BLaER1 treated with 17β-estradiol and CSF1 and Interleukin-3, amounts not matched to agents 10 nM and 100 nM (cell line): ENCODE data around the gene KITLG.
"Not testable (repeated sequence)": the region's sequence is repeated elsewhere in the genome, so short reads cannot be mapped to it uniquely, and the experiment has no call there.

Experiments
- H3K27ac ChIP-seq, 11 experiments: shearing (Covaris generic); formaldehyde crosslinking; 2 replicates each; pipeline ENCODE4 v1.8.1; 2022
- H3K27me3 ChIP-seq, 11 experiments: shearing (Covaris generic); formaldehyde crosslinking; 2 replicates each; pipeline ENCODE4 v1.8.1; 2022
- H3K36me3 ChIP-seq, 11 experiments: shearing (Covaris generic); formaldehyde crosslinking; 2 replicates each; pipeline ENCODE4 v1.8.1; 2022
- H3K4me1 ChIP-seq, 10 experiments: shearing (Covaris generic); formaldehyde crosslinking; 2 replicates each; pipeline ENCODE4 v1.8.1; 2022
- H3K4me2 ChIP-seq, 11 experiments: shearing (Covaris generic); formaldehyde crosslinking; 2 replicates each; pipeline ENCODE4 v1.8.1; 2022
- H3K4me3 ChIP-seq, 10 experiments: shearing (Covaris generic); formaldehyde crosslinking; 2 replicates each; pipeline ENCODE4 v1.8.1; 2022
- H3K9ac ChIP-seq, 11 experiments: shearing (Covaris generic); formaldehyde crosslinking; 2 replicates each; pipeline ENCODE4 v1.8.1; 2022
- H3K9me3 ChIP-seq, 11 experiments: shearing (Covaris generic); formaldehyde crosslinking; replicated peaks in 1 of 11; 2 replicates each; pipeline ENCODE4 v1.8.1; 2022
- H4K20me1 ChIP-seq, 11 experiments: shearing (Covaris generic); formaldehyde crosslinking; 2 replicates each; pipeline ENCODE4 v1.8.1; 2022
- Cebpa-rat ChIP-seq, 11 experiments: shearing (Covaris generic); IDR thresholded peaks; 2 replicates each; pipeline ENCODE4 v1.8.1; 2022

The KITLG gene

DNA sequence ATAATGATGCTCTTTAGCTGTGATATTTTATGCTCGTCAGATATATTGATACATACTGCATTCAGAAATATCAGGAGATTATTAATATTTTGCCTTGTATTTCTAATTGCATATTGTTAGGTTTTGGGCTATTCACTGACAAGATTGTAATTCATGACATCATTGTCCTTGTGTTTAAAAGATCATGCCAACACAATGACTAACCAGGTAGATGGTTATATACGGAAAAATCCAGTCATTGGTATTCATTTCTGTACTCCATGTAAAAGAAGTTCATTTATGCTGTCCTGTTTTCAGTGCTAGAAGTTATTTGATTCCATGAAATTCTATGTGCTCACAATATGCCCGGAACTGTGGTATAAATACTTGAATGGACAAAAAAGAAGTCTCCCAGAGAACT lies 107.5 kb downstream of the KITLG start:
- H3K4me3 ChIP-seq, result no peak overlapping the region
- H3K27me3 ChIP-seq, result no peaks in the 10 kb centered on the region
- H3K4me2 ChIP-seq, result no peak overlapping the region
- H4K20me1 ChIP-seq, result no peaks in the 10 kb centered on the region
- H3K4me1 ChIP-seq, result no peaks in the 10 kb centered on the region
- no peak overlapping the region for H3K9ac ChIP-seq
- H3K9me3 ChIP-seq, result no peaks in the 10 kb centered on the region
- H3K36me3 ChIP-seq, result no peaks in the 10 kb centered on the region
- no peak for TF ChIP-seq Cebpa-rat (IDR thresholded peaks at IDR 0.05)
- H3K27ac ChIP-seq, result no peak overlapping the region

DNA sequence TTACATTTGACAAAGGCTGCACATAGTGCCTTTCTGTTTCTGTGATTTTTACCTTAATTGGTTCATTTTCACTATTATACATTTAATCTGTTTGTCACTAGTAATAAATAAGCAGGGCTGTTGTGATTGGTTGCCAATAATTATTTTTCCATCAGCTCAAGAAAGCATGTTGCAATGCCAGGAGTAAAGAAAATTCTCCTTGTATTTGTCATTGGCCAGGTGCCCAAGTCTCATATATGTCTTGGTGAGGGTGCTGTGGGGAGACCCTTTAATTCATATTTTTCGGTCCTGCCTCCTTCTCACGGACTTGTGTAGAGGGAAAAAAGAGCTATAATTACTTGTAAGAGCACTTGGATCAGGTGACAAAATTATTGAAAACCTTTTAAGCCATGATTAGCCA lies 108.0 kb downstream of the KITLG start:
- peaks cover 0 to 3% (median 2%) of the 10 kb centered on the region in 11 experiments; a peak in 13 of 22 replicates for H3K9me3 ChIP-seq
- no peak overlapping the region for H3K9ac ChIP-seq
- TF ChIP-seq Cebpa-rat (IDR thresholded peaks at IDR 0.05), result no peak
- H3K4me1 ChIP-seq, result no peaks in the 10 kb centered on the region
- no peaks in the 10 kb centered on the region for H3K36me3 ChIP-seq
- H3K27ac ChIP-seq, result no peak overlapping the region
- no peaks in the 10 kb centered on the region for H3K27me3 ChIP-seq
- no peak overlapping the region for H3K4me2 ChIP-seq
- H4K20me1 ChIP-seq, result no peaks in the 10 kb centered on the region
- no peak overlapping the region for H3K4me3 ChIP-seq

DNA sequence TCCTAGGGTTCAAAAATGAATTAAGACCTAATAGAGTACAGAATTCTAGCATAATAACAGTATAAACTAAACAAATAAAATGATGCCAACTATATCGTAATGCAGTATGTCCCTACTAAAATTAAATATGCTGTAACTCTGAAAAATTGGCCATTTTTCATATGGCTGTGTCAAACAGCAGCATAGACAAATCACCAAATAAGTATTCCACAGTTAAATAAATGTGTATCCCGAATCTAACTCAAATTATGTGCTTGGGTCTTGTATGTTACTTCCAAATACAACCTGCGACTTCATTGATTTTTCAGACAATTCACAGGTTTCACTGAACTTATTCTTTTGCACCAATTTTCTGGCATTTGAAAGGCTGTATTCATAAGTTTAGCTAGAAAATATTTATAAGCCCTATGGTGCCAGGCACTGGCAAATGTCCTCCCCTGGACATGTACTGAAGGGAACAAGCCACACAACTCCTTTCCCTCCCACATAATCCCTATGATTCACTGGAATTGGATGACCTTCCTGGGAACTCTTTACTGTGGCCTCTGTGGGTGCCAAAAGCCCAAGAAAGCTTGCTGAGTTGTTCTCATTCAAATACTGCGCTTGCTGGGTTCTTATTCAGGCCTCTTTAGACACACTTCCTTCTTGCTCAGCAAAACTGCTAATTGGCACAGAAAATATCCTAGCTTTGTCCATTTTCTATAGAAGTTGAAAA lies 108.8 kb downstream of the KITLG start:
- no peak for TF ChIP-seq Cebpa-rat (IDR thresholded peaks at IDR 0.05)

DNA sequence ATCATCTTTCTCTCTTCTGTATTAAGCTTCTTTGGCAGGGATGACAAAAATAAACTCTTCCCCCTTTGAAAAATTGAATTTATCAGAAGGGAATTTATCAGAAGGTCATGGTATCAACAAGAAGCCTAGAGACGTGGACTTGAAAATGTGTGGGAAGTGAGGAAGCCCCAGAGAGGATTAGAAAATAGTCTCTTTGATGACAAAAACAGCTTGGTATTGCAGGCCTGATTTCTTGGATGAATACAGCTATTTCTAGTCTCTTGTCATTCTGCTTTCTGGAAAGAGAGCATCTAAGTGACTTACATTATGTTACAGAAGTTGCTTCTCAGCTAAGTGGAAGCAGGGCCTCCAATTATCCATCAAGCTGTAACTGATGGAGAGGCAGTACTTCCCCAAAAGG lies 111.1 kb downstream of the KITLG start:
- H3K4me3 ChIP-seq, result no peak overlapping the region
- no peak overlapping the region for H3K27ac ChIP-seq
- TF ChIP-seq Cebpa-rat (IDR thresholded peaks at IDR 0.05), result no peak
- H3K36me3 ChIP-seq, result no peaks in the 10 kb centered on the region; a peak in 1 of 22 replicates
- H3K9ac ChIP-seq, result no peak overlapping the region
- H3K4me2 ChIP-seq, result no peak overlapping the region
- H3K27me3 ChIP-seq, result no peaks in the 10 kb centered on the region
- H4K20me1 ChIP-seq, result no peaks in the 10 kb centered on the region
- no peaks in the 10 kb centered on the region for H3K4me1 ChIP-seq
- peaks cover 10 to 22% (median 16%) of the 10 kb centered on the region in 11 experiments; a peak in 20 of 22 replicates for H3K9me3 ChIP-seq

More for the DNA sequence above, 108.8 kb downstream of the KITLG start:
- Histone ChIP-seq H4K20me1 (no peaks in the 10 kb centered on the region), H3K4me3 (no peak overlapping the region), H3K27ac (no peak overlapping the region), H3K4me2 (no peak overlapping the region), H3K27me3 (no peaks in the 10 kb centered on the region), H3K9ac (no peak overlapping the region), H3K9me3 (peaks cover 7 to 11% (median 10%) of the 10 kb centered on the region in 11 experiments; a peak in 20 of 22 replicates), H3K36me3 (no peaks in the 10 kb centered on the region; a peak in 1 of 22 replicates), H3K4me1 (no peaks in the 10 kb centered on the region)

DNA sequence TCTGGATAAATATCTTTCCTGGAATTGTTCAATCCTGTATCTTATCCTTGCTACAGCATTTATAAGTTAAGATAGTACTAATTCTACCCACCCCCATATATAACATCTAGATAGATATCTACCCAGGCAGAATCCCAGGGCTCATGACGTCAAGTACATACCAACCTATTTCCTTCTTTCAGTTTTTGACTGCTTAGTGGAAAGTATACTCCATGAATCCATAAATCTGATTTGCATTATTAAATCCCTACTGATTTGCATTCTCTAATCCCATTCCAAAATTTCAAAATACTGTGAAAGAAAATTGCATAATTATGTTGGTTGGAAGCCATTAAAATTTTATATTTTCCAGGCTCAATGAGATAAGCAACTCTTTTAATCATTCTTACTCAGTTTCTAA lies 111.7 kb downstream of the KITLG start:
- H3K27me3 ChIP-seq, result no peaks in the 10 kb centered on the region
- H3K4me1 ChIP-seq, result no peaks in the 10 kb centered on the region
- no peak for TF ChIP-seq Cebpa-rat (IDR thresholded peaks at IDR 0.05)
- no peak overlapping the region for H3K27ac ChIP-seq
- no peak overlapping the region for H3K4me2 ChIP-seq
- H3K4me3 ChIP-seq, result no peak overlapping the region
- no peak overlapping the region for H3K9ac ChIP-seq
- peaks cover 10 to 22% (median 16%) of the 10 kb centered on the region in 11 experiments; a peak in 20 of 22 replicates for H3K9me3 ChIP-seq
- no peaks in the 10 kb centered on the region; a peak in 1 of 22 replicates for H3K36me3 ChIP-seq
- H4K20me1 ChIP-seq, result no peaks in the 10 kb centered on the region

DNA sequence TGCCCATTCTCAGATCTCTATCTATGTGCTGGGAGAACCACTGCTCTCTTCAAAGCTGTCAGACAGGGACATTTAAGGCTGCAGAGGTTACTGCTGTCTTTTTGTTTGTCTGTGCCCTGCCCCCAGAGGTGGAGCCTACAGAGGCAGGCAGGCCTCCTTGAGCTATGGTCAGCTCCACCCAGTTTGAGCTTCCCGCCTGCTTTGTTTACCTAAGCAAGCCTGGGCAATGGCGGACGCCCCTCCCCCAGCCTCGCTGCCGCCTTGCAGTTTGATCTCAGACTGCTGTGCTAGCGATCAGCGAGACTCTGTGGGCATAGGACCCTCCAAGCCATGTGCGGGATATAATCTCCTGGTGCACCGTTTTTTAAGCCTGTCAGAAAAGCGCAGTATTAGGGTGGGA lies 113.6 kb downstream of the KITLG start:
- H3K27me3 ChIP-seq, H3K36me3 ChIP-seq, H3K4me1 ChIP-seq, H3K9ac ChIP-seq, H4K20me1 ChIP-seq, H3K27ac ChIP-seq, H3K4me3 ChIP-seq, H3K4me2 ChIP-seq: not testable (repeated sequence)
- H3K9me3 ChIP-seq, result peaks cover 10 to 22% (median 16%) of the 10 kb centered on the region in 11 experiments; a peak in 20 of 22 replicates

DNA sequence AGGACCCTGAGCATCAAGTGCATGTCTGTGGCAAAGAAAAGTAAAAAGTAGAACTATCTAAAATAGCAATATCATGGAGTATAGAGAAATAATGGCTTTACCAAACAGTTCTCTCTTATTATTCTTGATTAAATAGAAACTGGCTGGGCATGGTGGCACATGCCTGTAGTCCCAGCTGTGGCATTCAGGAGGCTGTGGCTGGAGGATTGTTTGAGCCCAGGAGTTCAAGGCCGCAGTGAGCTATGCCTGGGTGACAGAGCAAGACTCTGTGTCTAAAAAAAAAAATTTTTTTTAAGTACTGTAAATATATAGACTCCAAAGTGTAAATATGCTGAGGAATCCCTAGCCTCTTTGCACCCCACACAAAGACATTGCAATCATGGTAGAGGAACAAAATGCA lies 121.9 kb downstream of the KITLG start:
- Histone ChIP-seq H3K27me3 (no peaks in the 10 kb centered on the region), H4K20me1 (no peaks in the 10 kb centered on the region), H3K4me1 (no peaks in the 10 kb centered on the region), H3K36me3 (no peaks in the 10 kb centered on the region), H3K9ac (no peak overlapping the region), H3K27ac (no peak overlapping the region), H3K9me3 (no peaks in the 10 kb centered on the region), H3K4me2 (no peak overlapping the region), H3K4me3 (no peak overlapping the region)
- no peak for TF ChIP-seq Cebpa-rat (IDR thresholded peaks at IDR 0.05)

DNA sequence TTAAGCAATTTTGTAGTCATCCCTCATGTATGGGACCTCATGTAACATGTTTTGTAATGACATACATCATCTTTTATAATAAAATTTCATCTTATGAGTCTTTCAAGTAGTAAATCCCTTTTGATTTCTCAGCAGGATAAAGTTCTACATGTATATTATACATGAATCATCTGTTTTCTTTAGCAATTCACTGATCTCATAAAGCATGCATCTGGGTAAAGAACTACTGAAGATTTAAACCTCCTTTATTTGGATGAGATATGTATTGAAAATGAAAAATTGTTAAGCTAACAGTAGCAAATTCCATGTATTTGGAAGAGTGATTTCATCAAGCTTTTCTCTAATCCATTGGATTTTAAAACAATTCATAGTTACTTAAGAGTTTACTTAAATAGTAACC lies 126.9 kb downstream of the KITLG start:
- Histone ChIP-seq H3K4me2 (no peak overlapping the region), H3K4me3 (no peak overlapping the region), H3K4me1 (no peaks in the 10 kb centered on the region), H3K9ac (no peak overlapping the region), H3K27ac (no peak overlapping the region), H3K27me3 (no peaks in the 10 kb centered on the region), H3K9me3 (no peaks in the 10 kb centered on the region), H3K36me3 (no peaks in the 10 kb centered on the region), H4K20me1 (no peaks in the 10 kb centered on the region)
- TF ChIP-seq Cebpa-rat (IDR thresholded peaks at IDR 0.05), result no peak

DNA sequence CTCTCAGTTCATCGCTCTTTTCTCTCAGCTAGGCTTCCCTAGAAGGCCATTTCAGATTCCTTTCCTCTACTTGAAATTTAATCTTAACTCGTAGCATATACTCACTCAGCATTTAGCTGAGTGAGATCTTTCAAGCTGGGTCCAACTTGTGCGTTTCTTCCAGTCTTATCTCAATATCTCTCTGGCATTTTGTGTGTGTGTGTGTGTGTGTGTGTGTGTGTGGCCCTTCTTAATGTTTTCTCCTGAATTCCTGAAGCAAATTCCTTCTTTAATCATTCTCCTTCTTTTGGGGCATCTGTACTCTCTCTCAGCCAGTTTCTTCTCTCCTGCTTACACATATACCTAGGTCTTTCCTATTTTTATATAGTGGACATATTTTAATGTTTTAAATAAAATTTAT lies 129.1 kb downstream of the KITLG start:
- Histone ChIP-seq H3K4me1 (no peaks in the 10 kb centered on the region), H3K27me3 (no peaks in the 10 kb centered on the region), H3K4me3 (no peak overlapping the region), H3K27ac (no peak overlapping the region), H3K4me2 (no peak overlapping the region), H3K9me3 (no peaks in the 10 kb centered on the region), H3K36me3 (no peaks in the 10 kb centered on the region), H4K20me1 (no peaks in the 10 kb centered on the region), H3K9ac (no peak overlapping the region)
- TF ChIP-seq Cebpa-rat (IDR thresholded peaks at IDR 0.05), result no peak

DNA sequence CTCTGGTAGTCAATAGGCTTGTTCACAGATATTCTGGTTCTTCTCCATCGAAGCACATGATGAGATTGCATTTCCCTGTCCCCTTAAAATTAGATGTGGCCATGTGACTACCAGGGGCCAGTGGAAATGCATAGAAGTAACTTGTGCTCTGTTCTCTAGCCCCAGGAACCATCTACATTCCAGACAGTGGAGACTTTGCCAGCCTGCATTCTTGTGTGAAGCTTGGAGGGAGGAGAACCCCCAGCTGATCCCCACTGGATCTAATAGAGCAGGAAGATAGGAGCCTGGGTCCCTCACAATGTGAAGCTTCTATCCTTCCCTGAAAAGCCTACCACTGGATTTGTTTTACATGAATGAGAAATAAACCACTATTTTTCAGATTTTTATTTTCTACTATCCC lies 130.1 kb downstream of the KITLG start:
- Histone ChIP-seq H3K4me2 (no peak overlapping the region), H3K27ac (no peak overlapping the region), H4K20me1 (no peaks in the 10 kb centered on the region), H3K9me3 (no peaks in the 10 kb centered on the region), H3K4me1 (no peaks in the 10 kb centered on the region), H3K27me3 (no peaks in the 10 kb centered on the region), H3K4me3 (no peak overlapping the region), H3K36me3 (no peaks in the 10 kb centered on the region), H3K9ac (no peak overlapping the region)
- no peak for TF ChIP-seq Cebpa-rat (IDR thresholded peaks at IDR 0.05)
